ENCODE results near the gene TMEM131L.

Gene TMEM131L

DNA sequence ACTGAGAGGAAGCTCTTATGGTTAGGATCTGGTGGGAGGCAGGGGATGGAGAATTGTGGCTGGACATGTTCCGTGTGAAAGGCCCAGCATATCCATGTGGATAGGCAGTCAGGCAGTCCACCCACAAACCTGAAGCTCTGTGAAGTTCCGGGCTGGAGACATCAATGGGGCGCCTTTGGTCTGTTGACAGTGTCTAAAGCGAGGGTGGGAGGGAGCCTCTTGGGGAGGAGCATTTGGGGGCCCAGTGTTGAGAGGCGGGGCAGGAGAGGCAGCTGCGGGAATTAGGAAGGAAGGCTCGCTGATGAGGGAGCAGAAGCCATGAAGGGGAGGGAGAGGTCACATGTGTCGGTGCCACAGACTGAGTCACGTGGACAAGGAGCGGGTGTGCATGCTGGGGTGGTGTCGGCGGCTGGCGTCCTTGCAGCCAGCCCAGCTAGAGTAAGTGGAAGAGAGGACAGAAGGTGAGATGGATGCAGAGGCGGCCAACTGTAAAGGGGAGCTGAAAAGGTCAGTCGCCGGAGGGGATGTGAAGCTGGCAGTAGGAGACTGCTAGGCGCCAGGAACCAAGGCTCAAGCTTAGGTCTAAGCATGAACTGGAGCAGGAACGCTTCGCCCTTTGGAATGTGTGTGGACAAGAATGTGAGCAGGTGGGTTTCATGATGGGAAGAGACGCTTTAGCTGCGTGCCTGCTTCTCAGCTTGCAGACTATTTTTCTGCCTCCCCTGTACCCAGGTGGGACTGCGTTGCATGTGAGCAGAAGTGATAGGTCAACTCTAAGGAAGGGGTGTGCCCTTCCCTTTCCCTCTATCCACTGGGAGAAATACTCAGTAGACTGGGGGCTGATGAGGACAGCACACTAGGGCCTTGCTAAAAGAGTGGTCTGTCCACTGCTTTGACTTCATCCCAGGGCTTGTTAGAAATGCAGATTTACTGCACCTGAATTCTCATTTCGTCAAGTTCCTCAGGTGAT lies 174.0 kb downstream of the TMEM131L start:
- Histone ChIP-seq H3K79me2 (ENCODE audit: control insufficient read depth, insufficient read depth, low read length, poor library complexity) (no peaks in the 10 kb centered on the region), H4K91ac (ENCODE audit: low read depth, low read length) (no peak overlapping the region), H3K14ac (ENCODE audit: low read length) (no peak overlapping the region), H3K9me3 (ENCODE audit: insufficient read depth, low read depth, low read length) (no peaks in the 10 kb centered on the region), H2AFZ (ENCODE audit: insufficient read depth, low read length, poor library complexity) (no peak overlapping the region), H2BK120ac (ENCODE audit: insufficient read depth, low read length, poor library complexity) (no peak overlapping the region), H3K36me3 (ENCODE audit: control insufficient read depth in 1 of 2, insufficient read depth in 2 of 2, low read length in 2 of 2) (peaks cover 5% of the 10 kb centered on the region in 2 experiments), H3K4me1 (ENCODE audit: control insufficient read depth in 1 of 2, insufficient read depth in 2 of 2, low read length in 2 of 2) (no peaks in the 10 kb centered on the region), H4K12ac (ENCODE audit: low read depth, low read length) (no peak overlapping the region), H3K79me1 (ENCODE audit: low read length) (no peaks in the 10 kb centered on the region), H3K27me3 (ENCODE audit: insufficient read depth, low read length) (no peaks in the 10 kb centered on the region), H2AK5ac (ENCODE audit: low read length) (no peak overlapping the region), H3K4ac (ENCODE audit: low read depth, low read length) (no peak overlapping the region), H3K27ac (ENCODE audit: low read depth, low read length) (no peak overlapping the region), H3K4me3 (ENCODE audit: low read depth, low read length) (no peak overlapping the region), H3K9ac (ENCODE audit: low read length) (no peak overlapping the region), H3K4me2 (ENCODE audit: low read length) (no peak overlapping the region), H3K18ac (ENCODE audit: low read length) (no peak overlapping the region), H2BK5ac (ENCODE audit: low read depth, low read length, poor library complexity) (no peak overlapping the region), H3K23ac (ENCODE audit: low read length) (no peak overlapping the region), H2BK12ac (ENCODE audit: low read length) (no peak overlapping the region), H4K8ac (ENCODE audit: low read depth, low read length) (no peak overlapping the region)
- no peak for DNase-seq
- WGBS (ENCODE audit: extremely low coverage, insufficient coverage, insufficient read length), result no CpG with 5 or more reads among the region's 23 CpGs

DNA sequence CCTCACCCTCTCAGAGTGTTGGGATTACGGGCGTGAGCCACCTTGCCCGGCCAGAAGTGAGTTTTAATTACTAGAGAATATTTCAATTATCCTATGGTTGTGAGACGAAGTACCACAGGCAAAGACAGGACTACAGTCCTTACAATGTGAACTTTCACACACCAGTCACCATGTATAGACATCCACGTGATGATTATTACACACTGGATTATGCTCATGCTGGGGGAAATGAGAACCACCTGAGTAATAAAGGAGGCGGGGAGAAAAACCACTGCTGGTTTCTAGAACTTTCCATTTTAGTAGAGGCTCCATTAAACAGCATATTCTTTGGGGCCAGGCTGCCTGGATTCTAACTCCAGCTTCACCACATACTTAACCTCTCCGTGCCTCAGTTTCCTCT lies 175.4 kb downstream of the TMEM131L start:
- peaks cover 2% of the 10 kb centered on the region for H3K9me3 ChIP-seq (ENCODE audit: insufficient read depth, low read depth, low read length)
- H3K36me3 ChIP-seq (ENCODE audit: control insufficient read depth in 1 of 2, insufficient read depth in 2 of 2, low read length in 2 of 2), result no peaks in the 10 kb centered on the region
- no peak overlapping the region for H4K91ac ChIP-seq (ENCODE audit: low read depth, low read length)
- H4K8ac ChIP-seq (ENCODE audit: low read depth, low read length), result no peak overlapping the region
- H2BK5ac ChIP-seq (ENCODE audit: low read depth, low read length, poor library complexity), result no peak overlapping the region
- H2BK12ac ChIP-seq (ENCODE audit: low read length), result no peak overlapping the region
- no peak overlapping the region for H3K23ac ChIP-seq (ENCODE audit: low read length)
- H4K12ac ChIP-seq (ENCODE audit: low read depth, low read length), result no peak overlapping the region
- H3K27ac ChIP-seq (ENCODE audit: low read depth, low read length), result no peak overlapping the region
- H3K4me1 ChIP-seq (ENCODE audit: control insufficient read depth in 1 of 2, insufficient read depth in 2 of 2, low read length in 2 of 2), result no peaks in the 10 kb centered on the region
- no peak overlapping the region for H3K14ac ChIP-seq (ENCODE audit: low read length)
- no peaks in the 10 kb centered on the region for H3K79me2 ChIP-seq (ENCODE audit: control insufficient read depth, insufficient read depth, low read length, poor library complexity)
- H3K27me3 ChIP-seq (ENCODE audit: insufficient read depth, low read length), result no peaks in the 10 kb centered on the region
- no peak overlapping the region for H3K4me2 ChIP-seq (ENCODE audit: low read length)
- WGBS (ENCODE audit: extremely low coverage, insufficient coverage, insufficient read length), result no CpG with 5 or more reads among the region's 7 CpGs
- no peak overlapping the region for H3K4ac ChIP-seq (ENCODE audit: low read depth, low read length)
- no peak overlapping the region for H3K4me3 ChIP-seq (ENCODE audit: low read depth, low read length)
- no peak overlapping the region for H3K18ac ChIP-seq (ENCODE audit: low read length)
- H2AFZ ChIP-seq (ENCODE audit: insufficient read depth, low read length, poor library complexity), result no peak overlapping the region
- no peak overlapping the region for H2AK5ac ChIP-seq (ENCODE audit: low read length)
- H3K79me1 ChIP-seq (ENCODE audit: low read length), result no peaks in the 10 kb centered on the region
- no peak for DNase-seq
- H2BK120ac ChIP-seq (ENCODE audit: insufficient read depth, low read length, poor library complexity), result no peak overlapping the region
- no peak overlapping the region for H3K9ac ChIP-seq (ENCODE audit: low read length)

DNA sequence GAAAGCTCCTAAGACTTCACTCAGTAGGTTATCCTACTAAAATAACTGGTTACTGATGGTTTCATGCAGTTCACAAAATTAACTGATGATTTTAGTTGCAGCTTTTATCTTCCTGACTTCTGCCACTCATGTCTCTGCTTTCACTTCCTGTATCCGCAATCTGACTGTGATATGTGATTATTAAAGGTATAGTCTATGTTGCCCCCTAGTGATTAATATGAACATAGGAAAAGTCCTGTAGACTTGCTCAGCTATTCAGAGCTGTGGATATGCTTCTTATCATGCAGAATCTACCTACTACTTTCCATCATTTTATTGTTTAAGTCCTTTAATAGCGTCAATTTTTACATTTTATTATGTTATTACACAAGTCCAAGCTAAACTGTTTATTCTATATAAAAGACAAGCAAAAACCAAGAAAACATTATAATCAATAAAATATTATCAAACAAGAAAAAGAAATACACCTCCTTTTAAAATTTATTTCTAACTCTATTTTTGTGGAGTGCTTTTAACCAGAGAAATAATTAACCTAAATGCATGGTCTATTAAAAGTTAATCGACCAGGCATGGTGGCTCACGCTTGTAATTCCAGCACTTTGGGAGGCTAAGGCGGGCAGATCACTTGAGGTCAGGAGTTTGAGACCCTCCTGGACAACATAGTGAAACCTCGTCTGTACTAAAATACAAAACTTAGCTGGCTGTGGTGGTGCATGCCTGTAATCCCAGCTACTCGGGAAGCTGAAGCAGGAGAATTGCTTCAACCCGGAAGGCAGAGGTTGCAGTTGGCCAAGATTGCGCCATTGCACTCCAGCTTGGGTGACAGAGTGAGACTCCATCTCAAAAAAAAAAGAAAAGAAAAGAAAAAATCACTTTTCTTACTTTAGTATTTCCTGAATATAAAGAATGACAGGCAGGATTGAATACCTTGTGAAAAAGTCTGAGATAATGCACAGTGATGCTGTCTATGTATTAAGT lies 177.5 kb downstream of the TMEM131L start:
- H3K23ac ChIP-seq (ENCODE audit: low read length), result no peak overlapping the region
- no CpG with 5 or more reads among the region's 9 CpGs for WGBS (ENCODE audit: extremely low coverage, insufficient coverage, insufficient read length)
- peaks cover 2% of the 10 kb centered on the region for H3K9me3 ChIP-seq (ENCODE audit: insufficient read depth, low read depth, low read length)
- H2BK5ac ChIP-seq (ENCODE audit: low read depth, low read length, poor library complexity), result no peak overlapping the region
- H2AFZ ChIP-seq (ENCODE audit: insufficient read depth, low read length, poor library complexity), result no peak overlapping the region
- DNase-seq, result peak in 1 of 2 donors; percentile 56
- no peak overlapping the region for H3K4me2 ChIP-seq (ENCODE audit: low read length)
- no peak overlapping the region for H2BK12ac ChIP-seq (ENCODE audit: low read length)
- no peak overlapping the region for H2AK5ac ChIP-seq (ENCODE audit: low read length)
- no peak overlapping the region for H3K4me3 ChIP-seq (ENCODE audit: low read depth, low read length)
- H3K9ac ChIP-seq (ENCODE audit: low read length), result no peak overlapping the region
- H3K4me1 ChIP-seq (ENCODE audit: control insufficient read depth in 1 of 2, insufficient read depth in 2 of 2, low read length in 2 of 2), result no peaks in the 10 kb centered on the region
- H4K8ac ChIP-seq (ENCODE audit: low read depth, low read length), result no peak overlapping the region
- no peak overlapping the region for H3K18ac ChIP-seq (ENCODE audit: low read length)
- H4K12ac ChIP-seq (ENCODE audit: low read depth, low read length), result no peak overlapping the region
- no peak overlapping the region for H3K4ac ChIP-seq (ENCODE audit: low read depth, low read length)
- H3K14ac ChIP-seq (ENCODE audit: low read length), result no peak overlapping the region
- no peak overlapping the region for H3K27ac ChIP-seq (ENCODE audit: low read depth, low read length)
- H2BK120ac ChIP-seq (ENCODE audit: insufficient read depth, low read length, poor library complexity), result no peak overlapping the region
- peaks cover 3% of the 10 kb centered on the region for H3K27me3 ChIP-seq (ENCODE audit: insufficient read depth, low read length)
- no peak overlapping the region for H4K91ac ChIP-seq (ENCODE audit: low read depth, low read length)
- no peaks in the 10 kb centered on the region for H3K79me1 ChIP-seq (ENCODE audit: low read length)
- no peaks in the 10 kb centered on the region for H3K36me3 ChIP-seq (ENCODE audit: control insufficient read depth in 1 of 2, insufficient read depth in 2 of 2, low read length in 2 of 2)
- no peaks in the 10 kb centered on the region for H3K79me2 ChIP-seq (ENCODE audit: control insufficient read depth, insufficient read depth, low read length, poor library complexity)

DNA sequence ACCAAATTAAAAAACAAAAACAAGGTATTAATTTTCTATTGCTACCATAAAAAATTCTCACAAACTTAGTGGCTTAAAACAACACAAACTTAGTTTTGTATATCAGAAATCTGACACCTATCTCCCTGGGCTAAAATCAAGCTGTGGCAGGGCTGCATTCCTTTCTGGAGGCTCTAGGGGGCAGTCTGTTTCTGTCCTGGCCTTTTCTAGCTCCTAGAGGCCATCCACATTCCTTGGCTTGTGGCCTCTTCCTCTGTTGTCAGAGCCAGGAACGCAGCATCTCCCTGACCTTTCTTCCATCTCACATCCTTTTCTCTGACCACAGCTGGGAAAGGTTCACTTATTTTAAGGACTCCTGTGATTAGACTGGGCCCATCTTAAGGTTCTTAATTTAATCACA lies 179.0 kb downstream of the TMEM131L start:
- Histone ChIP-seq H3K18ac (ENCODE audit: low read length) (no peak overlapping the region), H3K4me1 (ENCODE audit: control insufficient read depth in 1 of 2, insufficient read depth in 2 of 2, low read length in 2 of 2) (no peaks in the 10 kb centered on the region), H2AFZ (ENCODE audit: insufficient read depth, low read length, poor library complexity) (no peak overlapping the region), H2BK12ac (ENCODE audit: low read length) (no peak overlapping the region), H3K9ac (ENCODE audit: low read length) (no peak overlapping the region), H2BK120ac (ENCODE audit: insufficient read depth, low read length, poor library complexity) (no peak overlapping the region), H3K36me3 (ENCODE audit: control insufficient read depth in 1 of 2, insufficient read depth in 2 of 2, low read length in 2 of 2) (no peaks in the 10 kb centered on the region), H3K9me3 (ENCODE audit: insufficient read depth, low read depth, low read length) (peaks cover 2% of the 10 kb centered on the region), H3K79me2 (ENCODE audit: control insufficient read depth, insufficient read depth, low read length, poor library complexity) (no peaks in the 10 kb centered on the region), H3K79me1 (ENCODE audit: low read length) (no peaks in the 10 kb centered on the region), H3K4me3 (ENCODE audit: low read depth, low read length) (no peak overlapping the region), H3K27ac (ENCODE audit: low read depth, low read length) (no peak overlapping the region), H4K91ac (ENCODE audit: low read depth, low read length) (no peak overlapping the region), H4K12ac (ENCODE audit: low read depth, low read length) (no peak overlapping the region), H2AK5ac (ENCODE audit: low read length) (no peak overlapping the region), H3K4ac (ENCODE audit: low read depth, low read length) (no peak overlapping the region), H3K4me2 (ENCODE audit: low read length) (no peak overlapping the region), H4K8ac (ENCODE audit: low read depth, low read length) (no peak overlapping the region), H2BK5ac (ENCODE audit: low read depth, low read length, poor library complexity) (no peak overlapping the region), H3K23ac (ENCODE audit: low read length) (no peak overlapping the region), H3K27me3 (ENCODE audit: insufficient read depth, low read length) (peaks cover 3% of the 10 kb centered on the region), H3K14ac (ENCODE audit: low read length) (no peak overlapping the region)
- WGBS (ENCODE audit: extremely low coverage, insufficient coverage, insufficient read length), result no CpG with 5 or more reads among the region's 1 CpG
- peak in 1 of 2 donors; percentile 59 for DNase-seq
